Measurements from ENCODE around the gene TXK. TPM values are rescaled to one million over a fixed set of nuclear protein-coding genes. Genes with fewer than 3 reads are reported as not detected.

Gene TXK
- total and polyA plus RNA-seq, 2 of the 13 experiments (the other 11 are each of a cell fraction or from before 2014, with no cell fraction given), result not detected

- Histone ChIP-seq H3K9me3 (ENCODE audit: low read length) (no peaks in the 10 kb centered on the region), H3K36me3 (replicated peaks in 1 of 2; ENCODE audit: control insufficient read depth in 1 of 2, insufficient read depth in 2 of 2, low read length in 2 of 2) (no peaks in the 10 kb centered on the region), H3K4me2 (ENCODE audit: low read depth, low read length) (no peak overlapping the region), H2AFZ (ENCODE audit: low read length) (no peak overlapping the region), H3K27me3 (ENCODE audit: control insufficient read depth in 1 of 2, insufficient read depth in 2 of 2, low read length in 2 of 2) (no peaks in the 10 kb centered on the region), H3K4me1 (ENCODE audit: insufficient read depth, low read length) (no peaks in the 10 kb centered on the region), H3K9ac (ENCODE audit: insufficient read depth, low read depth, low read length) (no peak overlapping the region), H3K27ac (ENCODE audit: extremely low read length, insufficient read depth, low read length) (no peak overlapping the region), H4K20me1 (ENCODE audit: insufficient read depth, low read length) (no peaks in the 10 kb centered on the region), H3K79me2 (ENCODE audit: insufficient read depth, low read length) (no peaks in the 10 kb centered on the region), H3K4me3 (replicated peaks in 1 of 3; ENCODE audit: insufficient read depth in 1 of 3, low read depth in 2 of 3, low read length in 3 of 3) (no peak overlapping the region)
- intact Hi-C loops (cut with micrococcal nuclease; ENCODE audit: unreplicated experiment) (no loop called here), in situ Hi-C loops (cut with HindIII; ENCODE audit: extremely low pct_ligation_motif_present, low pct_unique_long_range_greater_than_20kb) (no loop called here)
- FAIRE-seq (no peak), ATAC-seq (no peak), DNase-seq (ENCODE audit: low spot score) (no peak)
- 0% methylated on average over 1 of the region's 1 CpG for WGBS (ENCODE audit: low lambda C conversion rate)
- ChIA-PET POLR2A (no interaction called here), CTCF (ENCODE audit: low intra/inter-chr PET ratio, low total read pairs) (no interaction called here)
- no peak for TF ChIP-seq KLF6 (CRISPR knock-in tag; IDR thresholded peaks at IDR 0.05)
- TF ChIP-seq ZNF558 (CRISPR knock-in tag; IDR thresholded peaks at IDR 0.05; ENCODE audit: borderline replicate concordance), result no peak
- TF ChIP-seq PLRG1 (conservative IDR thresholded peaks at IDR 0.05), result no peak
- TF ChIP-seq KLF15 (CRISPR knock-in tag; IDR thresholded peaks at IDR 0.05; ENCODE audit: borderline replicate concordance), result no peak
- TF ChIP-seq SSRP1 (CRISPR knock-in tag; IDR thresholded peaks at IDR 0.05), result no peak
- TF ChIP-seq ARNT (IDR thresholded peaks at IDR 0.05), result no peak
- no peak for TF ChIP-seq KDM5B (CRISPR knock-in tag; IDR thresholded peaks at IDR 0.05; ENCODE audit: borderline replicate concordance)
- TF ChIP-seq, protein P1, sequence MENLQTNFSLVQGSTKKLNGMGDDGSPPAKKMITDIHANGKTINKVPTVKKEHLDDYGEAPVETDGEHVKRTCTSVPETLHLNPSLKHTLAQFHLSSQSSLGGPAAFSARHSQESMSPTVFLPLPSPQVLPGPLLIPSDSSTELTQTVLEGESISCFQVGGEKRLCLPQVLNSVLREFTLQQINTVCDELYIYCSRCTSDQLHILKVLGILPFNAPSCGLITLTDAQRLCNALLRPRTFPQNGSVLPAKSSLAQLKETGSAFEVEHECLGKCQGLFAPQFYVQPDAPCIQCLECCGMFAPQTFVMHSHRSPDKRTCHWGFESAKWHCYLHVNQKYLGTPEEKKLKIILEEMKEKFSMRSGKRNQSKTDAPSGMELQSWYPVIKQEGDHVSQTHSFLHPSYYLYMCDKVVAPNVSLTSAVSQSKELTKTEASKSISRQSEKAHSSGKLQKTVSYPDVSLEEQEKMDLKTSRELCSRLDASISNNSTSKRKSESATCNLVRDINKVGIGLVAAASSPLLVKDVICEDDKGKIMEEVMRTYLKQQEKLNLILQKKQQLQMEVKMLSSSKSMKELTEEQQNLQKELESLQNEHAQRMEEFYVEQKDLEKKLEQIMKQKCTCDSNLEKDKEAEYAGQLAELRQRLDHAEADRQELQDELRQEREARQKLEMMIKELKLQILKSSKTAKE (CRISPR knock-in tag; IDR thresholded peaks at IDR 0.05; ENCODE audit: borderline replicate concordance), result no peak
- TF ChIP-seq ZMYM4 (CRISPR knock-in tag; IDR thresholded peaks at IDR 0.05), result no peak
- no peak for TF ChIP-seq ZNF747 (CRISPR knock-in tag; IDR thresholded peaks at IDR 0.05; ENCODE audit: borderline replicate concordance)
- no peak for TF ChIP-seq CBX1 (IDR thresholded peaks at IDR 0.05; ENCODE audit: low read depth)
- TF ChIP-seq, protein P2, sequence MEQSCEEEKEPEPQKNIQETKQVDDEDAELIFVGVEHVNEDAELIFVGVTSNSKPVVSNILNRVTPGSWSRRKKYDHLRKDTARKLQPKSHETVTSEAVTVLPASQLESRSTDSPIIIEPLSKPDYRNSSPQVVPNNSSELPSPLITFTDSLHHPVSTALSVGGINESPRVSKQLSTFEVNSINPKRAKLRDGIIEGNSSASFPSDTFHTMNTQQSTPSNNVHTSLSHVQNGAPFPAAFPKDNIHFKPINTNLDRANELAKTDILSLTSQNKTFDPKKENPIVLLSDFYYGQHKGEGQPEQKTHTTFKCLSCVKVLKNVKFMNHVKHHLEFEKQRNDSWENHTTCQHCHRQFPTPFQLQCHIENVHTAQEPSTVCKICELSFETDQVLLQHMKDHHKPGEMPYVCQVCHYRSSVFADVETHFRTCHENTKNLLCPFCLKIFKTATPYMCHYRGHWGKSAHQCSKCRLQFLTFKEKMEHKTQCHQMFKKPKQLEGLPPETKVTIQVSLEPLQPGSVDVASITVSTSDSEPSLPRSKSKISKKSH (CRISPR knock-in tag; IDR thresholded peaks at IDR 0.05; ENCODE audit: borderline replicate concordance), result no peak
- TF ChIP-seq, protein P3, sequence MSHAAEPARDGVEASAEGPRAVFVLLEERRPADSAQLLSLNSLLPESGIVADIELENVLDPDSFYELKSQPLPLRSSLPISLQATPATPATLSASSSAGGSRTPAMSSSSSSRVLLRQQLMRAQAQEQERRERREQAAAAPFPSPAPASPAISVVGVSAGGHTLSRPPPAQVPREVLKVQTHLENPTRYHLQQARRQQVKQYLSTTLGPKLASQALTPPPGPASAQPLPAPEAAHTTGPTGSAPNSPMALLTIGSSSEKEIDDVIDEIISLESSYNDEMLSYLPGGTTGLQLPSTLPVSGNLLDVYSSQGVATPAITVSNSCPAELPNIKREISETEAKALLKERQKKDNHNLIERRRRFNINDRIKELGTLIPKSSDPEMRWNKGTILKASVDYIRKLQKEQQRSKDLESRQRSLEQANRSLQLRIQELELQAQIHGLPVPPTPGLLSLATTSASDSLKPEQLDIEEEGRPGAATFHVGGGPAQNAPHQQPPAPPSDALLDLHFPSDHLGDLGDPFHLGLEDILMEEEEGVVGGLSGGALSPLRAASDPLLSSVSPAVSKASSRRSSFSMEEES (CRISPR knock-in tag; IDR thresholded peaks at IDR 0.05), result no peak
- TF ChIP-seq ZNF777 (CRISPR knock-in tag; IDR thresholded peaks at IDR 0.05), result no peak
- no peak for TF ChIP-seq IRX3 (CRISPR knock-in tag; IDR thresholded peaks at IDR 0.05; ENCODE audit: borderline replicate concordance, low read depth)
- TF ChIP-seq FOXA1 (IDR thresholded peaks at IDR 0.05), result no peak
- TF ChIP-seq FOXA1 (CRISPR knock-in tag; IDR thresholded peaks at IDR 0.05), result no peak
- TF ChIP-seq ZNF20 (CRISPR knock-in tag; IDR thresholded peaks at IDR 0.05), result no peak
- no peak for TF ChIP-seq ZNF101 (CRISPR knock-in tag; IDR thresholded peaks at IDR 0.05; ENCODE audit: borderline replicate concordance, low read depth)
- no peak for TF ChIP-seq YEATS4 (CRISPR knock-in tag; IDR thresholded peaks at IDR 0.05; ENCODE audit: borderline replicate concordance)
- TF ChIP-seq ZNF850 (CRISPR knock-in tag; conservative IDR thresholded peaks at IDR 0.05), result no peak
- no TSS peak for BruUV-seq (replicated peaks)
Measured at GRCh38 chr4:48169636-48170035, 35.6 kb upstream of the TXK start.

Measured in HepG2 (cell line).